Measurements from ENCODE around the gene SRA1. TPM values are rescaled to one million over a fixed set of nuclear protein-coding genes. Genes with fewer than 3 reads are reported as not detected.

The SRA1 gene
- total and polyA plus RNA-seq, 2 of the 8 experiments (the other 6 are each of a cell fraction or from before 2014, with no cell fraction given) = 27.4 to 39.4 TPM

GRCh38 chr5:140524003-140524402 lies 33.3 kb downstream of the SRA1 start:
- H3K18ac ChIP-seq (ENCODE audit: extremely low read depth, low read length) = no peak overlapping the region
- ChIA-PET POLR2A (ENCODE audit: partially characterized antibody) (no interaction called here), CTCF (ENCODE audit: partially characterized antibody) (no interaction called here)
- DNase-seq (ENCODE audit: low read depth in 1 of 2, low spot score in 2 of 2) = no peak
- H3K27me3 ChIP-seq (replicated peaks in 1 of 4; ENCODE audit: control insufficient read depth in 3 of 4, extremely low read depth in 1 of 4, insufficient read depth in 3 of 4, low read length in 3 of 4) = no peaks in the 10 kb centered on the region
- H2BK20ac ChIP-seq (ENCODE audit: low read length) = no peak overlapping the region
- H3K56ac ChIP-seq (replicated peaks; ENCODE audit: insufficient read length, low read depth, low read length) = no peak overlapping the region
- H2BK15ac ChIP-seq (ENCODE audit: low read length) = no peak overlapping the region
- no peak overlapping the region for H3K4ac ChIP-seq (replicated peaks; ENCODE audit: insufficient read length, low read depth, low read length)
- no peaks in the 10 kb centered on the region for H3K79me2 ChIP-seq (ENCODE audit: control insufficient read depth in 1 of 2, insufficient read depth in 2 of 2, low read length in 2 of 2)
- H3K4me2 ChIP-seq (ENCODE audit: insufficient read depth in 1 of 2, low read depth in 2 of 2, low read length in 2 of 2) = no peak overlapping the region
- peaks cover 14 to 55% (median 26%) of the 10 kb centered on the region in 4 experiments; a peak in 7 of 8 replicates for H3K36me3 ChIP-seq (ENCODE audit: control insufficient read depth in 2 of 4, insufficient read depth in 4 of 4, low read length in 3 of 4)
- no peaks in the 10 kb centered on the region for H4K20me1 ChIP-seq (replicated peaks in 1 of 2; ENCODE audit: control insufficient read depth in 1 of 2, insufficient read depth in 2 of 2, low read length in 2 of 2)
- no peak overlapping the region for H2BK120ac ChIP-seq (replicated peaks; ENCODE audit: low read depth, low read length)
- no peak overlapping the region for H2AFZ ChIP-seq (ENCODE audit: low read length)
- no peaks in the 10 kb centered on the region for H3K23me2 ChIP-seq (ENCODE audit: low read depth, low read length)
- no peak overlapping the region for H2AK5ac ChIP-seq (ENCODE audit: low read depth, low read length)
- H3K14ac ChIP-seq (ENCODE audit: insufficient read length) = no peak overlapping the region
- H3K27ac ChIP-seq (ENCODE audit: low read depth, low read length) = no peak overlapping the region
- H2BK5ac ChIP-seq (ENCODE audit: low read depth, low read length) = no peak overlapping the region
- H3K4me3 ChIP-seq (ENCODE audit: extremely low read depth in 1 of 4, insufficient read depth in 2 of 4, low read depth in 3 of 4, low read length in 4 of 4) = no peak overlapping the region
- H3K9ac ChIP-seq (replicated peaks in 1 of 4; ENCODE audit: extremely low read depth in 1 of 4, low read depth in 3 of 4, low read length in 3 of 4) = no peak overlapping the region
- WGBS, 2 experiments (ENCODE audit: extremely low coverage in 1 of 2, insufficient coverage in 1 of 2, insufficient read length in 1 of 2, insufficient replicate concordance in 2 of 2, low coverage in 1 of 2, low lambda C conversion rate in 2 of 2, missing lambda C conversion rate in 1 of 2) = 94% methylated on average over 2 of the region's 2 CpGs; no CpG with 5 or more reads in 1 of the 2 experiments
- H3K9me3 ChIP-seq (ENCODE audit: insufficient read depth in 2 of 2, low read depth in 1 of 2, low read length in 1 of 2) = no peaks in the 10 kb centered on the region
- H4K91ac ChIP-seq (replicated peaks; ENCODE audit: insufficient read length, low read length) = no peak overlapping the region
- no peaks in the 10 kb centered on the region for H3K4me1 ChIP-seq (replicated peaks in 1 of 4; ENCODE audit: control insufficient read depth in 3 of 4, insufficient read depth in 4 of 4, low read length in 3 of 4)
- no peaks in the 10 kb centered on the region for H3K79me1 ChIP-seq (ENCODE audit: low read depth, low read length)
- no peak overlapping the region for H3K23ac ChIP-seq (ENCODE audit: insufficient read length)
- no peak overlapping the region for H4K8ac ChIP-seq (ENCODE audit: extremely low read depth, insufficient read depth, low read length)
- no peak overlapping the region for H2BK12ac ChIP-seq (ENCODE audit: low read depth, low read length)
- no peak overlapping the region for H4K5ac ChIP-seq (ENCODE audit: insufficient read length, low read depth, low read length)
- FAIRE-seq = no peak
- TF ChIP-seq, protein P1, sequence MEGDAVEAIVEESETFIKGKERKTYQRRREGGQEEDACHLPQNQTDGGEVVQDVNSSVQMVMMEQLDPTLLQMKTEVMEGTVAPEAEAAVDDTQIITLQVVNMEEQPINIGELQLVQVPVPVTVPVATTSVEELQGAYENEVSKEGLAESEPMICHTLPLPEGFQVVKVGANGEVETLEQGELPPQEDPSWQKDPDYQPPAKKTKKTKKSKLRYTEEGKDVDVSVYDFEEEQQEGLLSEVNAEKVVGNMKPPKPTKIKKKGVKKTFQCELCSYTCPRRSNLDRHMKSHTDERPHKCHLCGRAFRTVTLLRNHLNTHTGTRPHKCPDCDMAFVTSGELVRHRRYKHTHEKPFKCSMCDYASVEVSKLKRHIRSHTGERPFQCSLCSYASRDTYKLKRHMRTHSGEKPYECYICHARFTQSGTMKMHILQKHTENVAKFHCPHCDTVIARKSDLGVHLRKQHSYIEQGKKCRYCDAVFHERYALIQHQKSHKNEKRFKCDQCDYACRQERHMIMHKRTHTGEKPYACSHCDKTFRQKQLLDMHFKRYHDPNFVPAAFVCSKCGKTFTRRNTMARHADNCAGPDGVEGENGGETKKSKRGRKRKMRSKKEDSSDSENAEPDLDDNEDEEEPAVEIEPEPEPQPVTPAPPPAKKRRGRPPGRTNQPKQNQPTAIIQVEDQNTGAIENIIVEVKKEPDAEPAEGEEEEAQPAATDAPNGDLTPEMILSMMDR (IDR thresholded peaks at IDR 0.05; ENCODE audit: control extremely low read depth in 1 of 3, insufficient read depth in 1 of 3, low read depth in 1 of 3, low read length in 3 of 3) = no peak
- no peak for TF ChIP-seq TBP (IDR thresholded peaks at IDR 0.05; ENCODE audit: low read depth, low read length)
- TF ChIP-seq, protein P2, sequence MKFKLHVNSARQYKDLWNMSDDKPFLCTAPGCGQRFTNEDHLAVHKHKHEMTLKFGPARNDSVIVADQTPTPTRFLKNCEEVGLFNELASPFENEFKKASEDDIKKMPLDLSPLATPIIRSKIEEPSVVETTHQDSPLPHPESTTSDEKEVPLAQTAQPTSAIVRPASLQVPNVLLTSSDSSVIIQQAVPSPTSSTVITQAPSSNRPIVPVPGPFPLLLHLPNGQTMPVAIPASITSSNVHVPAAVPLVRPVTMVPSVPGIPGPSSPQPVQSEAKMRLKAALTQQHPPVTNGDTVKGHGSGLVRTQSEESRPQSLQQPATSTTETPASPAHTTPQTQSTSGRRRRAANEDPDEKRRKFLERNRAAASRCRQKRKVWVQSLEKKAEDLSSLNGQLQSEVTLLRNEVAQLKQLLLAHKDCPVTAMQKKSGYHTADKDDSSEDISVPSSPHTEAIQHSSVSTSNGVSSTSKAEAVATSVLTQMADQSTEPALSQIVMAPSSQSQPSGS (IDR thresholded peaks at IDR 0.05; ENCODE audit: low read length) = no peak
- no peak for TF ChIP-seq EP300 (IDR thresholded peaks at IDR 0.05; ENCODE audit: borderline replicate concordance in 1 of 2, low read depth in 2 of 2, low read length in 2 of 2)
- TF ChIP-seq SIRT6 (IDR thresholded peaks at IDR 0.05; ENCODE audit: low read length) = no peak
- no peak for TF ChIP-seq TCF12 (IDR thresholded peaks at IDR 0.05; ENCODE audit: low read depth, low read length)
- no peak for TF ChIP-seq TAF7 (optimal IDR thresholded peaks at IDR 0.05; ENCODE audit: borderline replicate concordance, low read depth, low read length)
- no peak for TF ChIP-seq SP2 (IDR thresholded peaks at IDR 0.05; ENCODE audit: low read length)
- no peak for TF ChIP-seq CHD1 (IDR thresholded peaks at IDR 0.05; ENCODE audit: low read depth, low read length)
- no peak for TF ChIP-seq SUZ12 (IDR thresholded peaks at IDR 0.05; ENCODE audit: low read length)
- TF ChIP-seq RBBP5 (IDR thresholded peaks at IDR 0.05; ENCODE audit: borderline replicate concordance, low read depth, low read length) = no peak

Measured in H1 (cell line).